HG02642 (cell line): ENCODE results near the gene SGCD.

ENCODE experiments used
- ATAC-seq: cut with Tn5 transposase; IDR thresholded peaks from one replicate; pipeline ENCODE4 v1.9.1; 2021; ENCODE audit warnings: mild to moderate bottlenecking; ENCODE audit not compliant: unreplicated experiment, poor library complexity

Gene SGCD

DNA sequence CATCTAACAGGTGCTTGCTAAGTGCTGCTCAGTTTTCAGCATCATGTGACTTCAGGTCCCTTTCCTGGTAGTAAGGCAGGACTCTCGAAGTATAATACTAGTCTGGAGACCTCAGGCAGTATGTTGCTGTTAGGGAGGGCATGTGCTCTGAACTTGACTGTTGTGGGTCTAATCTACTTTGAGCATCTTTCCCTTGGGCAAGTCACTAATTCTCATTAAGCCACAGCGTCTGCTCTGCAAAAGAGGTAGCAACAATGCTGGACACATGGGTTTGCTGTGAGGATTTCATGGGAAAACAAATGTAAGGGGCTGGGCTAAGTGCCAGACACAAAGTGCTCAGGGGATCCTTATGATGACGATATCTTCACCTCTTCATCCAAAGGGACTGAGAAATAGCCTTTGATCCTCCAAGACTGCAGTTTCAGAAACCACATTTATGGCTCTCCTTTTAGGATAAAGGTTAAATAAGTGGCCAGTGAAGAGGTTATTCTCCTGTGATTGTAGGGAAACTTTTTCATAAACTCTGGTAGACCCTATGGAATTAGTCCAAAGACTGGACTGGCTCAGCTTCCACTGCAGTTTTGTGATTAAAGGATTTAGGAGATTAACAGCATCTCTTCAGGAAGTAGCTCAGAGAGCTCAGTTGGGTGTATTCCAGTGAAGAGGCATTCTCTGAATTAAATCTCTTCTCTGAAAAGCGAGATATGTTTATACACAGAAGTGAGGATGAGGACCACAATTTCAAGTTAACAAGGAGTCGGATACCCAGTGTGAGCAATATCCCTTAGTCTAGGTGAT is 216.6 kb downstream of the SGCD start:
- ATAC-seq = no peak

DNA sequence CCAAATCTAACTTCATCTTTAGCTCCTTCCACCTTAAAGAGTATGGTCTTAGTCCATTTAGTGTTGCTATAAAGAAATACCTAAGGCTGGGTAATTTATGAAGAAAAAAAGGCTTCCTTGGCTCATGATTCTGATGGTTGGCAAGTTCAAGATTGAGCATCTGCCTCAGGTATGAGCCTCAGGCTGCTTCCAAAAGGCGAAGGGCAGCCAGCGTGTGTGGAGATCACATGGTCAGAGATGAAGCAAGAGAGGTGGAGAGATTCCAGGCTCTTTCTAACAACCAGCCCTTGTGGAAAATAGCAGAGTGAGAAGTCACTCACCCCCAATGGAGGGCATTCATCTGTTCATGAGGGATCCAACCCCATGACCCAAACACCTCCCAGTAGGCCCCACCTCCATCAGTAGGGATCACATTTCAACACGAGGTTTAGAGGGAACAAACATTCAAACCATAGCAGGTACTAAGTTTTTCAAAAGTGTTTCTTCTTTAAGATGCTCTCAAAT is 225.9 kb downstream of the SGCD start:
- no peak for ATAC-seq

DNA sequence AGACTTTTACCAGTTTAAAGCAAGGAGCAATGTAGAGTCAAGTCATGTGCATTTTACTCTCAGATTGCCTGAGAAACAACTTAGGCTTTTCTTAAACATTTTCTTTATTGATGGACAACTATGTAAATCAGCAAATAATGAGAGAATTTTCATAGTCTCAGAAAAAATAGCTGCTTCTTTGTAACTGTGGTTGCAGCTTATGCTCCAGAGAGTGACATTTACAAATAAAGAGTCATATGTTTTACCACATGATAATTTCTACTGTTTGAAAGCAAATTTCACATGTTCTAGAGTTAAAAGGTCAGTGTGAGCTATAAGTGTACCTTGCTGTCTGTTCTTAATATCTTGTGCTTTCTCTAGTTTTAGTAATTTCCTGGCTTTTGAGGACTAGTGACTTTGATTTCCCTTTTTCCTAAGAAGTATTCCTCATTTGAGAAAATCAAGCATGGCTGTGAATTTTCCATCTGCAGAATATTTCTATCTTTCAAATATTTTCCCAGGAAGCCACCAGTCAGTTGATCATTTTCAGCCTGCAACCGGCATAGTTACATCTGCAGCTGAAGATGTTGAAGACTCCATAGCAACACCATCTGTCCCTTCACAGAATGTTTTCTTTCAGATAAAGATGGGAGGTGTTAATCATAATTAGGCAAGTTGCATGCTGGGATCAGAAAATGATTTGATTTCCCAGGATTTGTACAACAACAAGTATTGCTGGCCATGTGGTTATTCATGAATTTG is 229.9 kb downstream of the SGCD start:
- no peak for ATAC-seq

GRCh38 chr5:156560002-156560401 is 233.0 kb downstream of the SGCD start:
- ATAC-seq = no peak

DNA sequence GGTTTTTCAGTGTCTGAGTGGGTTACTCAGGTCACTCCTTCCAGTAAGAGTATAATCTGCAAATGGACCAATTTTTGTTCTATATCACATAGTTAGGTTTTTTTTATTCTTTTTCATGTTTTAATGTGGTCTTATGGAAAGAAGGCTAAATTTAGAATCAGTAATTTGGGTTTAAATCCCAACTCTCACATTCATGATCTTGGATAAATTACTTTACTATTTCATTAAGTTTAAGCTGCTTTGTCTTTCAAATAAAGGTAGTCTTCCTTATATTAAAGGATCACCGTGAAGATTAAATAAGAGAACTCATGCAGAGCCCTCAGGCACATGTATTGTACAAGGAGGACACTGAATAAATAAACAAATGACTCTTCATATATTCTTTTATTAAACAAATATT is 234.7 kb downstream of the SGCD start:
- ATAC-seq = no peak

GRCh38 chr5:156570615-156571014 is 243.7 kb downstream of the SGCD start:
- ATAC-seq = no peak

DNA sequence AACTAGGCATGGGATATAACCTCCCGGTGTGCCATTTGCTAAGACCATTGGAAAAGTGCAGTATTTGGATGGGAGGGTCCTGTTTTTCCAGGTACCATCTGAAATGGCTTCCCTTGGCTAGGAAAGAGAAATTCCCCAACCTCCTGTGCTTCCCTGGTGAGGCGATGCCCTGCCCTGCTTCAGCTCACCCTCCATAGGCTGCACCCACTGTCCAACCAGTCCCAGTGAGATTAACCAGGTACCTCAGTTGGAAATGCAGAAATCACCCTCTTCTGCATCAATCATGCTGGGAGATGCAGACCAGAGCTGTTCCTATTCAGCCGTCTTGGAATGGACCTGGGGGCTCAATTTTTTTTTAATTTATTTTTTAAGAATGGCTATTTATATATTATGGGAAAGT is 254.8 kb downstream of the SGCD start:
- no peak for ATAC-seq

DNA sequence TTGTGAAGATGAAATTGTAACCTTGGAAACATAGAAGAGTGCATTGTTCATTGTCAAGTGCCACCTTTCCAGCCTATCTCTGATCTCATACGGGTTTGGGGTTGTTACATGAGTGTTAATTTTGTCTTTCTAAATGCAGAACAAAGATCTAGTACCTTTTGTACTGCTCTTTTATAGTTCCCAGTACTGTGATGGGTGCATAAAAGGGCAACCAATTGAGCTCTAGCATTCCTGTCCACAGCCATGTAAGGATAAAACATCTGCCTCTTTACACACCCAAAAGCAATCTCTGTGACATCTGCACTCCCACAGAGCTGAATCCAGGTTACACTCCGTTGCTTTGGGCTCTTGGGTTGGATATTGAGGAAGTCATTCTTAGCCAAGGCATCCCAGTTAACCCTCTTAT is 255.2 kb downstream of the SGCD start:
- no peak for ATAC-seq

GRCh38 chr5:156584871-156585270 is 257.9 kb downstream of the SGCD start:
- ATAC-seq = no peak

DNA sequence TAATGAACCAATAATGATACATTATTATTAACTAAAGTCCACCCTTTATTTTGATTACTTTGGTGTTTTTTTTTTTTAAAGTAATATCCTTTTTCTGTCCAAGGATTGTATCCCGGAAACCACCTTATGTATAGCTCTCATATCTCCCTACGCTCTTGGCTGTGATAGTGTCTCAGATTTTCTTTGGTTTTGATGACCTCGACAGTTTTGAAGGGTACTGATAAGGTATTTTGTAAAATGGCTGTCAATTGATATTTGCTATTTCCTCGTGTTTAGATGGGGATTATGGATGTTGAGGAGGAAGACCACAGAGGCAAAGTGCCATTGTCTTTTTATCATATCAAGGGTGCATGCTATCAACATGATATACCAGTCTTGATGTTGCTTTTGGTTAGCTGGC is 259.0 kb downstream of the SGCD start:
- no peak for ATAC-seq

DNA sequence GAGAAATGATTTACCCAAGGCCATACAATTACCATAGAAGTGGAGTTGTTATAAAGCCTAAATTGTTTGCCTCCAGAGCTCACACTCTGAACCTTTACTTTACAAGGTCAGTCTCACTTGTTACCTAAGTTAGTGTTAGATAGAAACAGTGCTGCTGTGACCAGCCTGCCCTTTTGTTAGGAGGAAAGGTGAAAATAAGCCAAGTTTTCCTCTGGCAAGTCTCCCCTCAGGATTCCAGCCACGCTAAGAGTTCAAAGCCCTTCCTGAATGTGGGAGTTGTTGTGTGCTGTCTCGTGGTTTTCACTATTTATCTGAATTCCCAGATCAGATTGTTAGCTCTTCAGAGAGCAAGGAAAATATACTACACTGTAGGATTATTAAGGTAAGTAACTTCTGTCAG is 260.0 kb downstream of the SGCD start:
- no peak for ATAC-seq

- no peak for ATAC-seq
These were observed 261.3 kb downstream of the SGCD start for GRCh38 chr5:156588306-156588705.

DNA sequence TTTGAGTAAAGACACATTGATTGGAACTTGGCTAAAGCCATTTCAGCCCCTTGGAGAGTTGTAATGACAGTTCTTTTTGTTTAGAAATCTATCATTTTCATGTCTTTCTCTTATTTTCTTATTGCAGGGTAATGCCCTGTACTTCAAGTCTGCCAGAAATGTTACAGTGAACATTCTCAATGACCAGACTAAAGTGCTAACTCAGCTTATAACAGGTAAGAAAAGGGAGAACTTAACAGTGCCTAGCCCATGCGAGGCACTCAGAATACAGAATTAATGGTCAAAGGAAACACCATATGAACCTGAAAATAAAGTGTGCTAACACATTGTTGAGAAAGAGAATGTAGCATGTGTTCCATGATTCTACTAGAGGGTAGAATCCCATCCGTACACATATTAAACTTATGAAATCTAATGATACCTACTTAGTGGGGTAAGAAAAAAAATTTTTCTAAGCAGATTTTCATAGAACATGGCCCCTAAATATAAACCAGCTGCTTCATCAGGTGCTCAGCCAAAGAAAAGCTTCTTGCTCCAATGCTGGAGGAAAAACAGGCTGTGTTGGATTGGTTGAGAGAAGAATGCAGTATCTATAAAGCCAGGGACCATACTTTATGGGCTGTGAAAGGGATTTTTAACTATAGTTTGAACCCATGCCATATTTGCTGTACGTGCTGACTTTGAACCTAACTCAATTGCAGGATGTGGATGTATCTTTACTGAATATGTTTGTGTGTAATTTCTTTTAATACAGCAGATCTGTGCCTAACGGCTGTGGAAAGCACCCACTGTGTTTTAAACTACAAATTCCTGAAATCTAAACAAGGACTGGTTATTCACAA is 262.4 kb downstream of the SGCD start:
- no peak for ATAC-seq

DNA sequence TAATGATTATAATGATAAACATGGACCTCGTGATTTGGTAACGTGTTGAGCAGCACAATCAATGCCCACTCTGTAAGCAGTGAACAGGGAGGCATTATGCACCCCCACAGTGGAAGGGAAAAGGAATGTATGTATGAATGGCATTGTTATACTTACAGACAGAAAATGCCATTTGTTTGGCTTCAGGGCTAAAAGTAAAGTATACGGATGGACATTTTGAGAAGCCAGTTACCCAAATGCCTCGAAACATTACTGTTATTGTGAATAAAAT is 262.9 kb downstream of the SGCD start:
- ATAC-seq = no peak

- ATAC-seq = no peak
These were observed 264.0 kb downstream of the SGCD start for GRCh38 chr5:156590978-156591377.

GRCh38 chr5:156591631-156592030 is 264.7 kb downstream of the SGCD start:
- ATAC-seq = no peak

DNA sequence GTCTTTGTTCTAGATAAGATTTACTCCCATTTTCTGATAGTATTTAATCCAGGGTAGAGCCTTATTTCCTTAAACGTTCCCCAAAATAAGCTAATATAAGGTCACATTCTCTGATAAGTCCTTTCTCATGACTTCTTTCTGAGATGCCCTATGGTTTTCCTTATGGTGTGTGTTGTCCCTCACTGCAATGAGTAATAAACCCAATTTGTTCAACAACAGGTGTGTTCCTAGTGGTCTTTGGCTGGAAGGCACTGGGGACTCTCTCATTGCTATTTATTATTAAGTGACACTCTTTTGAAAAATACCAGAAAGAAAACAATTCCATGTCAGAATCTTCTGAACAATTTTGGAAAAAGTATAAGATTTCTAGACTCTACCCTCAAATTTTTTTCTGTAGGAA is 266.6 kb downstream of the SGCD start:
- ATAC-seq = no peak

DNA sequence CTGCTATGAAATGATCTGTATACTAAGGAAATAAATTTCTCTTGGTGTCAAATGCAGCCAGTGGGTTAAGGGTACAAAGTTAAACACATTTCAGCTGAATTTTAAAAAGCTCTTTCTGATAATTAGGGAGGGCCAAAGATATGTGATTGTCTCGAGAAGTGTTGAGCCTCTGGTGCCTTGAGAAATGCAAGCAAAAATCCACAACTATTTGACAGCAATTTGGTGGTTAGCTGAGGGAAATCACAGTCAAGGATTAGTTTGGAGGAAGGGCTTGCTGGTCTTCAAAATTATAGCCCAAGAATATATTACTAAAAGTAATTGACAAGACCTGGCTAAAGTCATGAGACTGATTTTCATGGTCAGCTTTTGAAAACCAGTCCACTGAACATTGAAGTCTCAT is 267.4 kb downstream of the SGCD start:
- no peak for ATAC-seq

DNA sequence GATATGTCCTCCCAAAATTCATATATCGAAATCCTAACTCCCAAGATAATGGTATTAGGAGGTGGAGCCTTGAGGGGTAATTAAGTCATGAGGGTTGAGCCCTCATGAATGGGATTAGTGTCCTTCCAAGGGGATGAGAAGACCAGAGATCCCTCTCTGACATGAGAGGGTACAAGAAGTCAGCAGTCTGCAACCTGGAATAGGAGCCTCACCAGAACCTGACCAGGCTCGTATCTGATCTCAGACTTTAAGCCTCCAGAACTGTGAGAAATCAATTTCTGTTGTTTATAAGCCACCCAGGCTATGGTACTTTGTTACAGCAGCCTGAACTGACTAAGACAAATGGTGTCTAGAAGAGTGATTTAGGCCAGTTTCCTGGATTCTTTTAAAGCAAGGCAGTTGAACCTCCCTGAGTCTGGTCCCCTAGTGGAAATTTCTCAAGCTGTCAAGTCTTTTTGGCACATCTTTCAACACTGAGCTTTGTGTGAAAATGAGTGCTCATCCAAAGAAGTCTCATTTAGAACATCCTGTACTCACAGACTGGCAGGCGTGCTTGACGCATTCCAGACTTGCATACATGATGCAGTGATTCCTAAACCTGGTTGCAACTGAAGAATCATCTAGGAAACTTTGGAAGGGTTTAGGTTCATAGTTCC is 268.3 kb downstream of the SGCD start:
- no peak for ATAC-seq

DNA sequence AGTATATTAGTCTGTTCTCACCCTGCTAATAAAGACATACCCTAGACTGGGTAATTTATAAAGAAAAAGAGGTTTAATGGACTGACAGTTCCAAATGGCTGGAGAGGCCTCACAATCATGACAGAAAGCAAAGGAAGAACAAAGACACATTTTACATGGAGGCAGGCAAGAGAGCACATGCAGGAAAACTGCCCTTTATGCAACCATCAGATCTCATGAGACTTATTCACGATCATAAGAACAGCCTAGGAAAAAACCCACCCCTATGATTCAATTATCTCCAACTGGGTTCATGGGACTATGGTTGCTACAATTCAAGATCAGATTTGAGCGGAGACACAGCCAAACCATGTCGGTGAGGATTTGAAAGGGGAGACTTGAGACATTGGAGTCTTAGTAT is 270.3 kb downstream of the SGCD start:
- no peak for ATAC-seq

GRCh38 chr5:156598964-156599363 is 272.0 kb downstream of the SGCD start:
- ATAC-seq = no peak
